ENCODE measurements around the gene CCDC57. TPM values are rescaled to one million over a fixed set of nuclear protein-coding genes. Genes with fewer than 3 reads are reported as not detected.

Gene CCDC57
- total and polyA plus RNA-seq, 9 of the 15 experiments (the other 6 are each of a cell fraction or from before 2014, with no cell fraction given) = 0.83 to 36.2 (median 13.6) TPM

DNA sequence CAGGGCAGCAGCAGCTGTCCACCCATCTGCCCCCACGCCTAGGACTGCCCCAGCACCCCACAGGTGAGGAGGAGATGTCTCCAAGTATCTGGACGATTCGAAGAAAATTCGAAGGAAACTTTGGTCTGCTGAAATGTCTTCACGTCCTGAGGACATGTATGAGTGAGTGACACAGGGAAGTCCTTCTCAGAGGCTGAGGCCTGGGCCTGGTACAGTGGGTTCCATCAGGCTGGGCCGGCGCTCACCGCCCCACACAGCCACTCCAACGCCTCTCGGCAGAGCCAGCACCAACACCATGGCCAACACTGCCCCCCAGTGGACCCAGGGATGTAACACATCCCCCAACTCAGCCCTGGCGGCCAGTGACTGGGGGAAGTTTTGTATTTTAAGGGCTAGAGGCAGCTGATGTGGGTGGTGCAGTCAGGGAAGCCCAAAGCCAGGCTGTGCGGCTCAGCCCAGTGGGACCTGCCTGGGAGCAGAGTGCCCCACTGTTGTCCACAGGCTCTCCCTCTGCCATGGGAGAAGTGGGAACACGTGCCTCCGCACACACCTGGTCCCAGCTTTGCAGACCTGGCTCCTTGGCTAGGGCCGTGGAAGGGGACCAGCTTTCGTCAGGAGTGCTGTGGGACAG lies 58.8 kb downstream of the CCDC57 start (continued):
- TF ChIP-seq, protein P1, sequence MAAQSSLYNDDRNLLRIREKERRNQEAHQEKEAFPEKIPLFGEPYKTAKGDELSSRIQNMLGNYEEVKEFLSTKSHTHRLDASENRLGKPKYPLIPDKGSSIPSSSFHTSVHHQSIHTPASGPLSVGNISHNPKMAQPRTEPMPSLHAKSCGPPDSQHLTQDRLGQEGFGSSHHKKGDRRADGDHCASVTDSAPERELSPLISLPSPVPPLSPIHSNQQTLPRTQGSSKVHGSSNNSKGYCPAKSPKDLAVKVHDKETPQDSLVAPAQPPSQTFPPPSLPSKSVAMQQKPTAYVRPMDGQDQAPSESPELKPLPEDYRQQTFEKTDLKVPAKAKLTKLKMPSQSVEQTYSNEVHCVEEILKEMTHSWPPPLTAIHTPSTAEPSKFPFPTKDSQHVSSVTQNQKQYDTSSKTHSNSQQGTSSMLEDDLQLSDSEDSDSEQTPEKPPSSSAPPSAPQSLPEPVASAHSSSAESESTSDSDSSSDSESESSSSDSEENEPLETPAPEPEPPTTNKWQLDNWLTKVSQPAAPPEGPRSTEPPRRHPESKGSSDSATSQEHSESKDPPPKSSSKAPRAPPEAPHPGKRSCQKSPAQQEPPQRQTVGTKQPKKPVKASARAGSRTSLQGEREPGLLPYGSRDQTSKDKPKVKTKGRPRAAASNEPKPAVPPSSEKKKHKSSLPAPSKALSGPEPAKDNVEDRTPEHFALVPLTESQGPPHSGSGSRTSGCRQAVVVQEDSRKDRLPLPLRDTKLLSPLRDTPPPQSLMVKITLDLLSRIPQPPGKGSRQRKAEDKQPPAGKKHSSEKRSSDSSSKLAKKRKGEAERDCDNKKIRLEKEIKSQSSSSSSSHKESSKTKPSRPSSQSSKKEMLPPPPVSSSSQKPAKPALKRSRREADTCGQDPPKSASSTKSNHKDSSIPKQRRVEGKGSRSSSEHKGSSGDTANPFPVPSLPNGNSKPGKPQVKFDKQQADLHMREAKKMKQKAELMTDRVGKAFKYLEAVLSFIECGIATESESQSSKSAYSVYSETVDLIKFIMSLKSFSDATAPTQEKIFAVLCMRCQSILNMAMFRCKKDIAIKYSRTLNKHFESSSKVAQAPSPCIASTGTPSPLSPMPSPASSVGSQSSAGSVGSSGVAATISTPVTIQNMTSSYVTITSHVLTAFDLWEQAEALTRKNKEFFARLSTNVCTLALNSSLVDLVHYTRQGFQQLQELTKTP (IDR thresholded peaks at IDR 0.05; ENCODE audit: low read depth in 1 of 2, partially characterized antibody in 2 of 2) = no peak
- TF ChIP-seq ETV5 (CRISPR knock-in tag; IDR thresholded peaks at IDR 0.05; ENCODE audit: low read depth) (peak; percentile 61; the same call in 1 of the 2 replicates), ZNF644 (tag; IDR thresholded peaks at IDR 0.05; ENCODE audit: low read depth) (no peak), NFYB (IDR thresholded peaks at IDR 0.05; ENCODE audit: extremely low read depth, insufficient read length) (no peak), ZNF584 (CRISPR knock-in tag; IDR thresholded peaks at IDR 0.05; ENCODE audit: low read depth) (no peak), SMARCA4 (IDR thresholded peaks at IDR 0.05) (no peak), ZC3H4 (CRISPR knock-in tag; IDR thresholded peaks at IDR 0.05; ENCODE audit: borderline replicate concordance) (no peak), ZNF695 (CRISPR knock-in tag; IDR thresholded peaks at IDR 0.05) (no peak), MCM3 (IDR thresholded peaks at IDR 0.05) (no peak), ZNF253 (CRISPR knock-in tag; conservative IDR thresholded peaks at IDR 0.05) (no peak), FOXJ3 (CRISPR knock-in tag; IDR thresholded peaks at IDR 0.05) (no peak), ZFP30 (CRISPR knock-in tag; IDR thresholded peaks at IDR 0.05; ENCODE audit: borderline replicate concordance) (no peak), SMARCB1 (IDR thresholded peaks at IDR 0.05; ENCODE audit: insufficient read length, low read depth) (no peak), MBD2 (IDR thresholded peaks at IDR 0.05; ENCODE audit: borderline replicate concordance, low read depth) (no peak), ZFX (CRISPR knock-in tag; IDR thresholded peaks at IDR 0.05) (no peak)
- TF ChIP-seq, protein P2, sequence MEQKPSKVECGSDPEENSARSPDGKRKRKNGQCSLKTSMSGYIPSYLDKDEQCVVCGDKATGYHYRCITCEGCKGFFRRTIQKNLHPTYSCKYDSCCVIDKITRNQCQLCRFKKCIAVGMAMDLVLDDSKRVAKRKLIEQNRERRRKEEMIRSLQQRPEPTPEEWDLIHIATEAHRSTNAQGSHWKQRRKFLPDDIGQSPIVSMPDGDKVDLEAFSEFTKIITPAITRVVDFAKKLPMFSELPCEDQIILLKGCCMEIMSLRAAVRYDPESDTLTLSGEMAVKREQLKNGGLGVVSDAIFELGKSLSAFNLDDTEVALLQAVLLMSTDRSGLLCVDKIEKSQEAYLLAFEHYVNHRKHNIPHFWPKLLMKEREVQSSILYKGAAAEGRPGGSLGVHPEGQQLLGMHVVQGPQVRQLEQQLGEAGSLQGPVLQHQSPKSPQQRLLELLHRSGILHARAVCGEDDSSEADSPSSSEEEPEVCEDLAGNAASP (IDR thresholded peaks at IDR 0.05) = no peak
- TF ChIP-seq, protein P3, sequence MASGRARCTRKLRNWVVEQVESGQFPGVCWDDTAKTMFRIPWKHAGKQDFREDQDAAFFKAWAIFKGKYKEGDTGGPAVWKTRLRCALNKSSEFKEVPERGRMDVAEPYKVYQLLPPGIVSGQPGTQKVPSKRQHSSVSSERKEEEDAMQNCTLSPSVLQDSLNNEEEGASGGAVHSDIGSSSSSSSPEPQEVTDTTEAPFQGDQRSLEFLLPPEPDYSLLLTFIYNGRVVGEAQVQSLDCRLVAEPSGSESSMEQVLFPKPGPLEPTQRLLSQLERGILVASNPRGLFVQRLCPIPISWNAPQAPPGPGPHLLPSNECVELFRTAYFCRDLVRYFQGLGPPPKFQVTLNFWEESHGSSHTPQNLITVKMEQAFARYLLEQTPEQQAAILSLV (tag; IDR thresholded peaks at IDR 0.05) = no peak
- TF ChIP-seq, protein P4, sequence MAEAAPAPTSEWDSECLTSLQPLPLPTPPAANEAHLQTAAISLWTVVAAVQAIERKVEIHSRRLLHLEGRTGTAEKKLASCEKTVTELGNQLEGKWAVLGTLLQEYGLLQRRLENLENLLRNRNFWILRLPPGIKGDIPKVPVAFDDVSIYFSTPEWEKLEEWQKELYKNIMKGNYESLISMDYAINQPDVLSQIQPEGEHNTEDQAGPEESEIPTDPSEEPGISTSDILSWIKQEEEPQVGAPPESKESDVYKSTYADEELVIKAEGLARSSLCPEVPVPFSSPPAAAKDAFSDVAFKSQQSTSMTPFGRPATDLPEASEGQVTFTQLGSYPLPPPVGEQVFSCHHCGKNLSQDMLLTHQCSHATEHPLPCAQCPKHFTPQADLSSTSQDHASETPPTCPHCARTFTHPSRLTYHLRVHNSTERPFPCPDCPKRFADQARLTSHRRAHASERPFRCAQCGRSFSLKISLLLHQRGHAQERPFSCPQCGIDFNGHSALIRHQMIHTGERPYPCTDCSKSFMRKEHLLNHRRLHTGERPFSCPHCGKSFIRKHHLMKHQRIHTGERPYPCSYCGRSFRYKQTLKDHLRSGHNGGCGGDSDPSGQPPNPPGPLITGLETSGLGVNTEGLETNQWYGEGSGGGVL (CRISPR knock-in tag; IDR thresholded peaks at IDR 0.05) = no peak
- TF ChIP-seq, protein P5, sequence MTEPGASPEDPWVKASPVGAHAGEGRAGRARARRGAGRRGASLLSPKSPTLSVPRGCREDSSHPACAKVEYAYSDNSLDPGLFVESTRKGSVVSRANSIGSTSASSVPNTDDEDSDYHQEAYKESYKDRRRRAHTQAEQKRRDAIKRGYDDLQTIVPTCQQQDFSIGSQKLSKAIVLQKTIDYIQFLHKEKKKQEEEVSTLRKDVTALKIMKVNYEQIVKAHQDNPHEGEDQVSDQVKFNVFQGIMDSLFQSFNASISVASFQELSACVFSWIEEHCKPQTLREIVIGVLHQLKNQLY (CRISPR knock-in tag; conservative IDR thresholded peaks at IDR 0.05) = no peak
